Uterus (tissue), 2 donors: ENCODE results near the gene DEPDC4.

Experiments used
- POLR2A ChIP-seq, 2 donors: fragments of 450-650 bp; IDR thresholded peaks; one replicate each; pipeline ENCODE4 v1.6.1; 2016; ENCODE audit warnings: antibody characterized with exemption in 2 of 2, mild to moderate bottlenecking in 1 of 2, moderate library complexity in 1 of 2
- TF ChIP-seq, protein P1 (sequence below), 4 experiments: fragments of 200-600 bp in 2 of 4; fragments of 450-650 bp in 2 of 4; sonication (generic) in 2 of 4; IDR thresholded peaks; one replicate each; pipeline ENCODE4 v1.5.1; 2016 to 2019; ENCODE audit warnings: antibody characterized with exemption in 4 of 4, mild to moderate bottlenecking in 2 of 4, moderate library complexity in 1 of 4

DNA sequence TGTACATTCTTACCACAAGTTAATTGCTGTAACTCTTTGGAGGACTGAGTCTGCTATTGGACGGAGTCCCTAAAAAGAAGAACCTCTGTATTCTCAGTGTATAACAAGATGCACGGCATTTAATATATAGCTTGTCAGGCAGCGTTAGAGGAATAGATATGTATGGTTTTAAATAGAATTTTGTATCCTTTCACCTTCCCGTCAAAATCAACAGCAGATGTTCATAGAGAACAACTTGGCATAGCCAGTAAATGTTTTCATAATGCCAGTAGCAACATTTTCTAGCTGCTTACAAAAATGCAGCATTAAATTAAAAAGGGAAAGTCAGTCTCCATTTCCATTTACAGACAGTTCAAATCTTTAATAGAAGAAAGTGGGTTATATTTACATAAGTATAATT is 6.9 kb upstream of the DEPDC4 start:
- TF ChIP-seq, protein P1, sequence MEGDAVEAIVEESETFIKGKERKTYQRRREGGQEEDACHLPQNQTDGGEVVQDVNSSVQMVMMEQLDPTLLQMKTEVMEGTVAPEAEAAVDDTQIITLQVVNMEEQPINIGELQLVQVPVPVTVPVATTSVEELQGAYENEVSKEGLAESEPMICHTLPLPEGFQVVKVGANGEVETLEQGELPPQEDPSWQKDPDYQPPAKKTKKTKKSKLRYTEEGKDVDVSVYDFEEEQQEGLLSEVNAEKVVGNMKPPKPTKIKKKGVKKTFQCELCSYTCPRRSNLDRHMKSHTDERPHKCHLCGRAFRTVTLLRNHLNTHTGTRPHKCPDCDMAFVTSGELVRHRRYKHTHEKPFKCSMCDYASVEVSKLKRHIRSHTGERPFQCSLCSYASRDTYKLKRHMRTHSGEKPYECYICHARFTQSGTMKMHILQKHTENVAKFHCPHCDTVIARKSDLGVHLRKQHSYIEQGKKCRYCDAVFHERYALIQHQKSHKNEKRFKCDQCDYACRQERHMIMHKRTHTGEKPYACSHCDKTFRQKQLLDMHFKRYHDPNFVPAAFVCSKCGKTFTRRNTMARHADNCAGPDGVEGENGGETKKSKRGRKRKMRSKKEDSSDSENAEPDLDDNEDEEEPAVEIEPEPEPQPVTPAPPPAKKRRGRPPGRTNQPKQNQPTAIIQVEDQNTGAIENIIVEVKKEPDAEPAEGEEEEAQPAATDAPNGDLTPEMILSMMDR (IDR thresholded peaks at IDR 0.05), result no peak
- TF ChIP-seq POLR2A (IDR thresholded peaks at IDR 0.05), result no peak
